Naive thymus-derived CD8-positive, alpha-beta T cell (primary cell): ENCODE measurements around the gene CASQ1. TPM values are rescaled to one million over a fixed set of nuclear protein-coding genes. Genes with fewer than 3 reads are reported as not detected.

Experiments
- ATAC-seq, 2 donors: fragments of 150-1000 bp; cut with Tn5 transposase in 1 of 2; sonication (Bioruptor Pico), chemical (Tn5 transposase) in 1 of 2; 1 replicate in 1 of 2; 2 replicates in 1 of 2; pipeline ENCODE4 v1.10.0; 2021; ENCODE audit warnings: mild to moderate bottlenecking in 2 of 2, moderate library complexity in 2 of 2
- POLR2A ChIA-PET: fragments of 350-600 bp; sonication (Branson Sonifier 250); formaldehyde crosslinking; loops from one replicate; lab custom pipeline; 2021; ENCODE audit warnings: antibody characterized with exemption; lab: Charles Lee
- DNase-seq, 10 donors: peaks; one replicate each; pipeline versions ENCODE4 v3.0.0 to v3.0.0-alpha.2; 2020 to 2022
- H3K27ac Mint-ChIP-seq, 10 donors: one replicate each; pipeline ENCODE4 v1.8.0; 2020 to 2022; ENCODE audit warnings: mild to moderate bottlenecking in 10 of 10, mixed read lengths in 10 of 10, moderate library complexity in 4 of 10, inconsistent platforms in 1 of 10
- H3K27me3 Mint-ChIP-seq, 5 donors: one replicate each; pipeline ENCODE4 v1.8.0; 2021 to 2022; ENCODE audit warnings: mixed read lengths in 5 of 5
- H3K36me3 Mint-ChIP-seq, 3 donors: one replicate each; pipeline ENCODE4 v1.8.0; 2020 to 2022; ENCODE audit warnings: mixed read lengths in 3 of 3, mild to moderate bottlenecking in 2 of 3, inconsistent platforms in 1 of 3
- H3K4me1 Mint-ChIP-seq, 4 donors: one replicate each; pipeline ENCODE4 v1.8.0; 2021 to 2022; ENCODE audit warnings: mixed read lengths in 4 of 4
- H3K4me3 Mint-ChIP-seq, 10 donors: one replicate each; pipeline ENCODE4 v1.8.0; 2020 to 2022; ENCODE audit warnings: mild to moderate bottlenecking in 10 of 10, mixed read lengths in 10 of 10, moderate library complexity in 6 of 10, inconsistent platforms in 1 of 10
- H3K9me3 Mint-ChIP-seq, 9 donors: one replicate each; pipeline ENCODE4 v1.8.0; 2020 to 2022; ENCODE audit warnings: mixed read lengths in 9 of 9, mild to moderate bottlenecking in 3 of 9, inconsistent platforms in 1 of 9, moderate library complexity in 1 of 9
- polyA plus RNA-seq, 3 donors: library from polyadenylated mRNA; unstranded; fragments of 300-500 nt; fragmentation: Illumina TruSeq; gene quantifications; one replicate each; pipeline ENCODE4 v1.2.3, GENCODE V29; 2021
- total RNA-seq, 8 experiments: library from RNA in 2 of 8; stranded (reverse) in 2 of 8; gene quantifications; one replicate each; pipeline ENCODE4 v1.2.3 and lab custom pipeline; 2021 to 2026

CASQ1 gene
- total RNA-seq (not detected), polyA plus RNA-seq (not detected), total RNA-seq (lab: John Stamatoyannopoulos, UW) (0 reads per million in 6 experiments)

GRCh38 chr1:160189649-160190625 is at the start of gene CASQ1:
Gene CASQ1, plus strand, starts transcription at chr1:160190575. Its CDS starts 177 bp downstream, at chr1:160190752.
- POLR2A ChIA-PET: interaction anchor here (0.6 kb wide), 1 partner anchor 42 kb away, joined by 3 read pairs; no protein-coding TSS in a partner anchor
- Mint-ChIP-seq H3K4me3 (no peak within 1 kb of the TSS), H3K27ac (peak within 1 kb of the TSS in 2 of 10 donors; percentile 39 to 45), H3K27me3 (peaks cover 0 to 9% (median 4%) of the 10 kb centered on the region in 5 donors), H3K4me1 (no peaks in the 10 kb centered on the region), H3K36me3 (no peaks in the 10 kb centered on the region), H3K9me3 (no peaks in the 10 kb centered on the region)
- DNase-seq: no peak
- no peak for ATAC-seq

- Mint-ChIP-seq H3K36me3 (no peaks in the 10 kb centered on the region), H3K27ac (no peak overlapping the region), H3K9me3 (no peaks in the 10 kb centered on the region), H3K27me3 (peaks cover 5 to 21% (median 12%) of the 10 kb centered on the region in 5 donors), H3K4me3 (no peak overlapping the region), H3K4me1 (peaks cover 0 to 2% (median under 1%) of the 10 kb centered on the region in 4 donors)
- DNase-seq: no peak
- POLR2A ChIA-PET: no interaction called here
- no peak for ATAC-seq
These were observed 46.7 kb upstream of the CASQ1 start for GRCh38 chr1:160143695-160144094.

- no peak for DNase-seq
- Mint-ChIP-seq H3K27ac (peak overlapping the region in 1 of 10 donors; percentile 60), H3K27me3 (peaks cover 5 to 21% (median 12%) of the 10 kb centered on the region in 5 donors), H3K9me3 (no peaks in the 10 kb centered on the region), H3K36me3 (no peaks in the 10 kb centered on the region), H3K4me1 (peaks cover 0 to 2% (median under 1%) of the 10 kb centered on the region in 4 donors), H3K4me3 (no peak overlapping the region)
- no peak for ATAC-seq
- POLR2A ChIA-PET: no interaction called here
These were observed 45.5 kb upstream of the CASQ1 start for GRCh38 chr1:160144921-160145320.

- no peak overlapping the region for H3K27ac Mint-ChIP-seq
- no peaks in the 10 kb centered on the region for H3K36me3 Mint-ChIP-seq
- no peak overlapping the region for H3K4me3 Mint-ChIP-seq
- DNase-seq: no peak
- H3K9me3 Mint-ChIP-seq: no peaks in the 10 kb centered on the region
- H3K4me1 Mint-ChIP-seq: peaks cover 0 to 2% (median under 1%) of the 10 kb centered on the region in 4 donors
- ATAC-seq: no peak
- POLR2A ChIA-PET: no interaction called here
- peaks cover 3 to 15% (median 9%) of the 10 kb centered on the region in 5 donors for H3K27me3 Mint-ChIP-seq
These were observed 44.3 kb upstream of the CASQ1 start for GRCh38 chr1:160146107-160146506.

- H3K27me3 Mint-ChIP-seq: peaks cover 0 to 2% (median 0%) of the 10 kb centered on the region in 5 donors
- H3K4me1 Mint-ChIP-seq: peaks cover 0 to 2% (median under 1%) of the 10 kb centered on the region in 4 donors
- H3K9me3 Mint-ChIP-seq: no peaks in the 10 kb centered on the region
- POLR2A ChIA-PET: interaction anchor here (0.6 to 0.7 kb wide), 3 partner anchors 41 to 374 kb away, joined by 3 to 4 read pairs (median 3); no protein-coding TSS in a partner anchor
- H3K36me3 Mint-ChIP-seq: no peaks in the 10 kb centered on the region
- DNase-seq (no peak), ATAC-seq (no peak)
- no peak overlapping the region for H3K4me3 Mint-ChIP-seq
- H3K27ac Mint-ChIP-seq: no peak overlapping the region
These were observed 42.3 kb upstream of the CASQ1 start for GRCh38 chr1:160148121-160148520.

- H3K36me3 Mint-ChIP-seq: no peaks in the 10 kb centered on the region
- POLR2A ChIA-PET: no interaction called here
- H3K9me3 Mint-ChIP-seq: no peaks in the 10 kb centered on the region
- DNase-seq: no peak
- H3K27ac Mint-ChIP-seq: no peak overlapping the region
- H3K4me3 Mint-ChIP-seq: no peak overlapping the region
- H3K4me1 Mint-ChIP-seq: peaks cover 0 to 2% (median 0%) of the 10 kb centered on the region in 4 donors
- peaks cover 0 to 2% (median 0%) of the 10 kb centered on the region in 5 donors for H3K27me3 Mint-ChIP-seq
- no peak for ATAC-seq
These were observed 41.1 kb upstream of the CASQ1 start for GRCh38 chr1:160149233-160149632.

GRCh38 chr1:160149716-160150115 is 40.7 kb upstream of the CASQ1 start:
- ATAC-seq (no peak), DNase-seq (no peak)
- no peak overlapping the region for H3K4me3 Mint-ChIP-seq
- no peaks in the 10 kb centered on the region for H3K36me3 Mint-ChIP-seq
- H3K27ac Mint-ChIP-seq: no peak overlapping the region
- POLR2A ChIA-PET: no interaction called here
- peaks cover 0 to 2% (median 0%) of the 10 kb centered on the region in 5 donors for H3K27me3 Mint-ChIP-seq
- peaks cover 0 to 2% (median 0%) of the 10 kb centered on the region in 4 donors for H3K4me1 Mint-ChIP-seq
- no peaks in the 10 kb centered on the region for H3K9me3 Mint-ChIP-seq

GRCh38 chr1:160151303-160151702 is 39.1 kb upstream of the CASQ1 start, which contains the start of gene ATP1A4:
Gene ATP1A4, plus strand, starts transcription at chr1:160151603. Its CDS starts 438 bp downstream, at chr1:160152041.
- Mint-ChIP-seq H3K4me3 (peak within 1 kb of the TSS in 1 of 10 donors; percentile 41), H3K36me3 (no peaks in the 10 kb centered on the region), H3K27ac (peak within 1 kb of the TSS in 1 of 10 donors; percentile 21), H3K4me1 (no peaks in the 10 kb centered on the region), H3K27me3 (peaks cover 0 to 6% (median 0%) of the 10 kb centered on the region in 5 donors), H3K9me3 (no peaks in the 10 kb centered on the region)
- ATAC-seq (no peak), DNase-seq (no peak)
- POLR2A ChIA-PET: no interaction called here

GRCh38 chr1:160154790-160155189 is 35.6 kb upstream of the CASQ1 start:
- Mint-ChIP-seq H3K9me3 (no peaks in the 10 kb centered on the region), H3K27ac (no peak overlapping the region), H3K27me3 (peaks cover 0 to 6% (median 1%) of the 10 kb centered on the region in 5 donors), H3K4me1 (no peaks in the 10 kb centered on the region), H3K4me3 (no peak overlapping the region), H3K36me3 (no peaks in the 10 kb centered on the region)
- no peak for ATAC-seq
- POLR2A ChIA-PET: no interaction called here
- DNase-seq: no peak

GRCh38 chr1:160156361-160156760 is 34.0 kb upstream of the CASQ1 start:
- DNase-seq (no peak), ATAC-seq (no peak)
- no peaks in the 10 kb centered on the region for H3K9me3 Mint-ChIP-seq
- H3K27me3 Mint-ChIP-seq: peaks cover 0 to 6% (median 1%) of the 10 kb centered on the region in 5 donors
- POLR2A ChIA-PET: no interaction called here
- no peaks in the 10 kb centered on the region for H3K4me1 Mint-ChIP-seq
- H3K4me3 Mint-ChIP-seq: no peak overlapping the region
- H3K36me3 Mint-ChIP-seq: no peaks in the 10 kb centered on the region
- no peak overlapping the region for H3K27ac Mint-ChIP-seq

- no peak for ATAC-seq
- POLR2A ChIA-PET: no interaction called here
- H3K27me3 Mint-ChIP-seq: peaks cover 0 to 6% (median 1%) of the 10 kb centered on the region in 5 donors
These were observed 33.2 kb upstream of the CASQ1 start for GRCh38 chr1:160157174-160157573.

GRCh38 chr1:160158031-160158430 is 32.3 kb upstream of the CASQ1 start:
- no peak overlapping the region for H3K4me3 Mint-ChIP-seq
- ATAC-seq (no peak), DNase-seq (no peak)
- peaks cover 0 to 6% (median 1%) of the 10 kb centered on the region in 5 donors for H3K27me3 Mint-ChIP-seq
- no peaks in the 10 kb centered on the region for H3K9me3 Mint-ChIP-seq
- H3K36me3 Mint-ChIP-seq: no peaks in the 10 kb centered on the region
- POLR2A ChIA-PET: no interaction called here
- H3K4me1 Mint-ChIP-seq: no peaks in the 10 kb centered on the region
- no peak overlapping the region for H3K27ac Mint-ChIP-seq

More at GRCh38 chr1:160157174-160157573, 33.2 kb upstream of the CASQ1 start:
- no peak overlapping the region for H3K4me3 Mint-ChIP-seq
- no peaks in the 10 kb centered on the region for H3K4me1 Mint-ChIP-seq
- H3K27ac Mint-ChIP-seq: no peak overlapping the region
- no peaks in the 10 kb centered on the region for H3K36me3 Mint-ChIP-seq
- no peak for DNase-seq
- H3K9me3 Mint-ChIP-seq: no peaks in the 10 kb centered on the region

- DNase-seq (no peak), ATAC-seq (no peak)
- no peaks in the 10 kb centered on the region for H3K36me3 Mint-ChIP-seq
- POLR2A ChIA-PET: no interaction called here
- no peaks in the 10 kb centered on the region for H3K9me3 Mint-ChIP-seq
- H3K27ac Mint-ChIP-seq: no peak overlapping the region
- H3K27me3 Mint-ChIP-seq: peaks cover 0 to 6% (median 1%) of the 10 kb centered on the region in 5 donors
- peaks cover 0 to under 1% (median 0%) of the 10 kb centered on the region in 4 donors for H3K4me1 Mint-ChIP-seq
- no peak overlapping the region for H3K4me3 Mint-ChIP-seq
These were observed 31.8 kb upstream of the CASQ1 start for GRCh38 chr1:160158534-160158933.
